Duodenal mucosa (tissue), 2 donors: ENCODE results near the gene TTC7B.

Experiments
- H3K27ac ChIP-seq: one replicate; pipeline ENCODE4 v1.7.0; 2013; ENCODE audit warnings: low read depth, low read length
- H3K27me3 ChIP-seq, 2 donors: one replicate each; pipeline ENCODE4 v1.7.0; 2013; ENCODE audit warnings: low read length in 2 of 2, control low read depth in 1 of 2; ENCODE audit not compliant: insufficient read depth in 2 of 2, control insufficient read depth in 1 of 2
- H3K36me3 ChIP-seq, 2 donors: one replicate each; pipeline ENCODE4 v1.7.0; 2013; ENCODE audit warnings: low read length in 2 of 2, control low read depth in 1 of 2; ENCODE audit not compliant: insufficient read depth in 2 of 2, control insufficient read depth in 1 of 2
- H3K4me1 ChIP-seq, 2 donors: one replicate each; pipeline ENCODE4 v1.7.0; 2013; ENCODE audit warnings: low read length in 2 of 2, control low read depth in 1 of 2; ENCODE audit not compliant: insufficient read depth in 2 of 2, control insufficient read depth in 1 of 2
- H3K4me3 ChIP-seq, 2 donors: one replicate each; pipeline ENCODE4 v1.7.0; 2013; ENCODE audit warnings: low read length in 2 of 2, low read depth in 1 of 2
- H3K9ac ChIP-seq, 2 donors: one replicate each; pipeline ENCODE4 v1.7.0; 2013; ENCODE audit warnings: low read length in 2 of 2, low read depth in 1 of 2
- H3K9me3 ChIP-seq, 2 donors: one replicate each; pipeline ENCODE4 v1.7.0; 2013; ENCODE audit warnings: low read length in 2 of 2, control low read depth in 1 of 2; ENCODE audit not compliant: control insufficient read depth in 1 of 2

The TTC7B gene

GRCh38 chr14:90498198-90498597, 318.0 kb downstream of the TTC7B start:
- H3K9ac ChIP-seq: no peak overlapping the region
- H3K27ac ChIP-seq: no peak overlapping the region

GRCh38 chr14:90496379-90496778, 319.9 kb downstream of the TTC7B start:
- Histone ChIP-seq H3K36me3 (no peaks in the 10 kb centered on the region), H3K27ac (no peak overlapping the region), H3K9me3 (no peaks in the 10 kb centered on the region), H3K27me3 (no peaks in the 10 kb centered on the region), H3K4me1 (no peaks in the 10 kb centered on the region), H3K9ac (no peak overlapping the region), H3K4me3 (no peak overlapping the region)

More at GRCh38 chr14:90498198-90498597, 318.0 kb downstream of the TTC7B start:
- H3K27me3 ChIP-seq: no peaks in the 10 kb centered on the region
- H3K9me3 ChIP-seq: no peaks in the 10 kb centered on the region
- no peaks in the 10 kb centered on the region for H3K4me1 ChIP-seq
- H3K4me3 ChIP-seq: no peak overlapping the region
- no peaks in the 10 kb centered on the region for H3K36me3 ChIP-seq

GRCh38 chr14:90495357-90496276, 320.6 kb downstream of the TTC7B start:
- no peak overlapping the region for H3K27ac ChIP-seq

GRCh38 chr14:90491911-90492531, 324.2 kb downstream of the TTC7B start:
- no peak overlapping the region for H3K4me3 ChIP-seq
- no peaks in the 10 kb centered on the region for H3K4me1 ChIP-seq
- no peak overlapping the region for H3K9ac ChIP-seq
- H3K27ac ChIP-seq: no peak overlapping the region
- no peaks in the 10 kb centered on the region for H3K27me3 ChIP-seq
- no peaks in the 10 kb centered on the region for H3K36me3 ChIP-seq
- H3K9me3 ChIP-seq: no peaks in the 10 kb centered on the region

More at GRCh38 chr14:90495357-90496276, 320.6 kb downstream of the TTC7B start:
- H3K9ac ChIP-seq: no peak overlapping the region
- no peaks in the 10 kb centered on the region for H3K4me1 ChIP-seq
- no peaks in the 10 kb centered on the region for H3K36me3 ChIP-seq
- no peaks in the 10 kb centered on the region for H3K27me3 ChIP-seq
- H3K4me3 ChIP-seq: no peak overlapping the region
- H3K9me3 ChIP-seq: no peaks in the 10 kb centered on the region

GRCh38 chr14:90491221-90491885, 324.9 kb downstream of the TTC7B start:
- Histone ChIP-seq H3K9me3 (no peaks in the 10 kb centered on the region), H3K4me1 (no peaks in the 10 kb centered on the region), H3K4me3 (no peak overlapping the region), H3K27me3 (no peaks in the 10 kb centered on the region), H3K36me3 (no peaks in the 10 kb centered on the region), H3K9ac (no peak overlapping the region), H3K27ac (no peak overlapping the region)

GRCh38 chr14:90490720-90491050, 325.5 kb downstream of the TTC7B start:
- Histone ChIP-seq H3K4me3 (no peak overlapping the region), H3K4me1 (no peaks in the 10 kb centered on the region), H3K27me3 (no peaks in the 10 kb centered on the region), H3K9me3 (no peaks in the 10 kb centered on the region), H3K36me3 (no peaks in the 10 kb centered on the region), H3K9ac (no peak overlapping the region), H3K27ac (no peak overlapping the region)

- Histone ChIP-seq H3K27me3 (no peaks in the 10 kb centered on the region), H3K4me1 (no peaks in the 10 kb centered on the region), H3K9ac (no peak overlapping the region), H3K4me3 (no peak overlapping the region), H3K36me3 (no peaks in the 10 kb centered on the region), H3K27ac (no peak overlapping the region), H3K9me3 (no peaks in the 10 kb centered on the region)
Measured at GRCh38 chr14:90489916-90490719, 326.1 kb downstream of the TTC7B start.

- Histone ChIP-seq H3K36me3 (no peaks in the 10 kb centered on the region), H3K27ac (no peak overlapping the region), H3K4me1 (no peaks in the 10 kb centered on the region), H3K9me3 (no peaks in the 10 kb centered on the region), H3K27me3 (no peaks in the 10 kb centered on the region), H3K4me3 (no peak overlapping the region), H3K9ac (no peak overlapping the region)
Measured at GRCh38 chr14:90489306-90489705, 326.9 kb downstream of the TTC7B start.

- Histone ChIP-seq H3K27ac (no peak overlapping the region), H3K36me3 (no peaks in the 10 kb centered on the region), H3K4me3 (no peak overlapping the region), H3K9ac (no peak overlapping the region), H3K9me3 (no peaks in the 10 kb centered on the region), H3K4me1 (peaks cover 6 to 9% of the 10 kb centered on the region in 2 donors), H3K27me3 (no peaks in the 10 kb centered on the region)
Measured at GRCh38 chr14:90488256-90488655, 328.0 kb downstream of the TTC7B start.
